ENCODE data around the gene SEZ6L.

The SEZ6L gene

DNA sequence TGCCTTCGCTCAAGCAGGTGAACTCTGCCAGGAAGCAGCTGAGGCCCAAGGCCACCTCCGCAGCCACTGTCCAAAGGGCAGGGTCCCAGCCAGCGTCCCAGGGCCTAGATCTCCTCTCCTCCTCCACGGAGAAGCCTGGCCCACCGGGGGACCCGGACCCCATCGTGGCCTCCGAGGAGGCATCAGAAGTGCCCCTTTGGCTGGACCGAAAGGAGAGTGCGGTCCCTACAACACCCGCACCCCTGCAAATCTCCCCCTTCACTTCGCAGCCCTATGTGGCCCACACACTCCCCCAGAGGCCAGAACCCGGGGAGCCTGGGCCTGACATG lies 123.4 kb downstream of the SEZ6L start:
- Histone ChIP-seq H3K27ac (ENCODE audit: poor library complexity, severe bottlenecking) (no peak overlapping the region), H3K9me3 (ENCODE audit: severe bottlenecking) (no peaks in the 10 kb centered on the region), H3K4me1 (ENCODE audit: insufficient read depth, poor library complexity, severe bottlenecking) (no peaks in the 10 kb centered on the region), H3K4me3 (ENCODE audit: severe bottlenecking) (no peak overlapping the region), H3K27me3 (ENCODE audit: insufficient read depth, poor library complexity, severe bottlenecking) (peaks cover 10% of the 10 kb centered on the region), H3K36me3 (ENCODE audit: low read depth) (no peaks in the 10 kb centered on the region)
- no peak for TF ChIP-seq CTCF (IDR thresholded peaks at IDR 0.05; ENCODE audit: poor library complexity, severe bottlenecking)
- no peak for ATAC-seq (ENCODE audit: low read depth)
- DNase-seq (ENCODE audit: low spot score) = no peak

GRCh38 chr22:26295563-26296126 lies 126.4 kb downstream of the SEZ6L start:
- no peaks in the 10 kb centered on the region for H3K36me3 ChIP-seq (ENCODE audit: low read depth)
- DNase-seq (ENCODE audit: low spot score) (no peak), ATAC-seq (ENCODE audit: low read depth) (no peak)
- no peak overlapping the region for H3K4me3 ChIP-seq (ENCODE audit: severe bottlenecking)
- TF ChIP-seq CTCF (IDR thresholded peaks at IDR 0.05; ENCODE audit: poor library complexity, severe bottlenecking) = no peak
- no peak overlapping the region for H3K27ac ChIP-seq (ENCODE audit: poor library complexity, severe bottlenecking)
- H3K4me1 ChIP-seq (ENCODE audit: insufficient read depth, poor library complexity, severe bottlenecking) = no peaks in the 10 kb centered on the region
- H3K9me3 ChIP-seq (ENCODE audit: severe bottlenecking) = no peaks in the 10 kb centered on the region
- H3K27me3 ChIP-seq (ENCODE audit: insufficient read depth, poor library complexity, severe bottlenecking) = peaks cover 11% of the 10 kb centered on the region

- H3K27me3 ChIP-seq (ENCODE audit: insufficient read depth, poor library complexity, severe bottlenecking) = peaks cover 18% of the 10 kb centered on the region
- TF ChIP-seq CTCF (IDR thresholded peaks at IDR 0.05; ENCODE audit: poor library complexity, severe bottlenecking) = no peak
- H3K27ac ChIP-seq (ENCODE audit: poor library complexity, severe bottlenecking) = no peak overlapping the region
- H3K9me3 ChIP-seq (ENCODE audit: severe bottlenecking) = no peaks in the 10 kb centered on the region
- DNase-seq (ENCODE audit: low spot score) = no peak
- ATAC-seq (ENCODE audit: low read depth) = no peak
- no peaks in the 10 kb centered on the region for H3K36me3 ChIP-seq (ENCODE audit: low read depth)
- H3K4me1 ChIP-seq (ENCODE audit: insufficient read depth, poor library complexity, severe bottlenecking) = no peaks in the 10 kb centered on the region
- H3K4me3 ChIP-seq (ENCODE audit: severe bottlenecking) = no peak overlapping the region
These were observed 129.5 kb downstream of the SEZ6L start for GRCh38 chr22:26298605-26299310.

GRCh38 chr22:26302726-26303125 lies 133.5 kb downstream of the SEZ6L start:
- DNase-seq (ENCODE audit: low spot score) (no peak), ATAC-seq (ENCODE audit: low read depth) (no peak)
- no peaks in the 10 kb centered on the region for H3K36me3 ChIP-seq (ENCODE audit: low read depth)
- H3K27ac ChIP-seq (ENCODE audit: poor library complexity, severe bottlenecking) = no peak overlapping the region
- no peaks in the 10 kb centered on the region for H3K9me3 ChIP-seq (ENCODE audit: severe bottlenecking)
- TF ChIP-seq CTCF (IDR thresholded peaks at IDR 0.05; ENCODE audit: poor library complexity, severe bottlenecking) = no peak
- H3K4me3 ChIP-seq (ENCODE audit: severe bottlenecking) = no peak overlapping the region
- H3K27me3 ChIP-seq (ENCODE audit: insufficient read depth, poor library complexity, severe bottlenecking) = peaks cover 30% of the 10 kb centered on the region
- H3K4me1 ChIP-seq (ENCODE audit: insufficient read depth, poor library complexity, severe bottlenecking) = no peaks in the 10 kb centered on the region

DNA sequence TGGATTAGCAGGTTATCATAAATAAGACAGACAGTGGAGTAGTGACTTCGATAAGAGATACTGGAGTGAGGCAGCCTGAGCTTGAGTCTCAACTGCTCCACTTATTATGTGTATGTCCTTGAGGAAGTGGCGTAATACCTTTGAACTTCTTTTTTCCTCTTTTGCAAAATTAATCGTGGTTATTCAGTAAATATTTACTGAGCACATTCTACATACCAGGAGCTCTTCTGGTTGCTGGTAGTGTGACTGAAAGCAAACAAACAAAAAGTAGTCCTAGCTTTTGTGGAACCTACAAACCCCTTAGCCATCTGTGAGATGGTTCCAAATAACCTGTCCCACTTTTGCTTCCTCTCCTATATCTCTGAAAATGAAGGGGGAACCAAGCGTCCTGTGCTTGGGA lies 134.2 kb downstream of the SEZ6L start:
- Histone ChIP-seq H3K27ac (ENCODE audit: poor library complexity, severe bottlenecking) (no peak overlapping the region), H3K36me3 (ENCODE audit: low read depth) (no peaks in the 10 kb centered on the region), H3K4me1 (ENCODE audit: insufficient read depth, poor library complexity, severe bottlenecking) (no peaks in the 10 kb centered on the region), H3K27me3 (ENCODE audit: insufficient read depth, poor library complexity, severe bottlenecking) (peaks cover 25% of the 10 kb centered on the region), H3K9me3 (ENCODE audit: severe bottlenecking) (no peaks in the 10 kb centered on the region), H3K4me3 (ENCODE audit: severe bottlenecking) (no peak overlapping the region)
- DNase-seq (ENCODE audit: low spot score) (no peak), ATAC-seq (ENCODE audit: low read depth) (no peak)
- no peak for TF ChIP-seq CTCF (IDR thresholded peaks at IDR 0.05; ENCODE audit: poor library complexity, severe bottlenecking)
